Mesothelial cell of epicardium (in vitro differentiated cells): ENCODE results near the gene C4orf50. TPM values are rescaled to one million over a fixed set of nuclear protein-coding genes. Genes with fewer than 3 reads are reported as not detected.
"Not testable (repeated sequence)": the region's sequence is repeated elsewhere in the genome, so short reads cannot be mapped to it uniquely, and the experiment has no call there.

Experiments used
- DNase-seq, 2 experiments: peaks; one replicate each; pipeline ENCODE4 v3.0.0; 2021; ENCODE audit warnings: low spot score in 2 of 2; ENCODE audit not compliant: unreplicated experiment in 2 of 2
- H3K27ac Mint-ChIP-seq: 2 replicates; pipeline ENCODE4 v1.8.0; 2021; ENCODE audit warnings: mixed read lengths
- H3K27me3 Mint-ChIP-seq: 2 replicates; pipeline ENCODE4 v1.8.0; 2021; ENCODE audit warnings: low read depth, mixed read lengths
- H3K36me3 Mint-ChIP-seq: 2 replicates; pipeline ENCODE4 v1.8.0; 2021; ENCODE audit warnings: mixed read lengths
- H3K4me1 Mint-ChIP-seq: 2 replicates; pipeline ENCODE4 v1.8.0; 2021; ENCODE audit warnings: mixed read lengths
- H3K4me3 Mint-ChIP-seq: 2 replicates; pipeline ENCODE4 v1.8.0; 2021; ENCODE audit warnings: mild to moderate bottlenecking, moderate library complexity, mixed read lengths
- H3K9me3 Mint-ChIP-seq: 2 replicates; pipeline ENCODE4 v1.8.0; 2021; ENCODE audit warnings: mixed read lengths
- CTCF ChIP-seq: fragments of 200-600 bp; sonication (generic); IDR thresholded peaks from one replicate; pipeline ENCODE4 v1.5.0; 2021; ENCODE audit warnings: antibody characterized with exemption; ENCODE audit not compliant: unreplicated experiment
- microRNA-seq: library from miRNA; unstranded; fragments of <30 nt; microRNA quantifications from one replicate; pipeline ENCODE4 v1.2.0, GENCODE V29; 2021; ENCODE audit warnings: inconsistent platforms, mixed read lengths
- total RNA-seq: library from RNA; stranded (reverse); gene quantifications from 3 replicates; pipeline ENCODE4 v1.2.1, GENCODE V29; 2021

Gene C4orf50
- total RNA-seq, 1 donor from 2014 or later: 0.04 TPM

- no peak overlapping the region for H3K27ac Mint-ChIP-seq
- no peak overlapping the region for H3K4me3 Mint-ChIP-seq
- H3K36me3 Mint-ChIP-seq: no peaks in the 10 kb centered on the region
- H3K27me3 Mint-ChIP-seq: peaks cover 9% of the 10 kb centered on the region
- H3K4me1 Mint-ChIP-seq: no peaks in the 10 kb centered on the region
- no peak for TF ChIP-seq CTCF
- no peaks in the 10 kb centered on the region for H3K9me3 Mint-ChIP-seq
- no peak for DNase-seq
Observed at GRCh38 chr4:5857199-5857598, 161.0 kb downstream of the C4orf50 start.

- H3K9me3 Mint-ChIP-seq, DNase-seq, H3K4me3 Mint-ChIP-seq, H3K4me1 Mint-ChIP-seq, H3K36me3 Mint-ChIP-seq, H3K27me3 Mint-ChIP-seq, H3K27ac Mint-ChIP-seq: not testable (repeated sequence)
Observed at GRCh38 chr4:5856362-5856761, 161.9 kb downstream of the C4orf50 start.

- Mint-ChIP-seq H3K4me1 (no peaks in the 10 kb centered on the region), H3K9me3 (no peaks in the 10 kb centered on the region), H3K36me3 (no peaks in the 10 kb centered on the region), H3K27me3 (peaks cover 17% of the 10 kb centered on the region), H3K4me3 (no peak overlapping the region), H3K27ac (no peak overlapping the region)
- TF ChIP-seq CTCF: no peak
- DNase-seq: no peak
Observed at GRCh38 chr4:5854929-5855328, 163.3 kb downstream of the C4orf50 start.

GRCh38 chr4:5852523-5853202 is 165.6 kb downstream of the C4orf50 start:
- DNase-seq: no peak
- Mint-ChIP-seq H3K4me1 (no peaks in the 10 kb centered on the region), H3K9me3 (no peaks in the 10 kb centered on the region), H3K27me3 (peaks cover 24% of the 10 kb centered on the region), H3K4me3 (no peak overlapping the region), H3K27ac (no peak overlapping the region), H3K36me3 (peaks cover 2% of the 10 kb centered on the region)
- no peak for TF ChIP-seq CTCF

GRCh38 chr4:5851637-5852301 is 166.5 kb downstream of the C4orf50 start:
- no peak for TF ChIP-seq CTCF
- Mint-ChIP-seq H3K9me3 (no peaks in the 10 kb centered on the region), H3K36me3 (peaks cover 4% of the 10 kb centered on the region), H3K27ac (no peak overlapping the region), H3K27me3 (peaks cover 26% of the 10 kb centered on the region), H3K4me3 (no peak overlapping the region), H3K4me1 (no peaks in the 10 kb centered on the region)
- no peak for DNase-seq

Small RNA genes within 50 kb of the gene (microRNA-seq; reads per million reads assigned to microRNA genes)
- not detected for gene MIR378D1

Other genes starting within 250 kb of the C4orf50 start
- 14.6 to 16.5 TPM (median 15.7 TPM) in 3 replicates for gene CRMP1, start 125.3 kb downstream of the C4orf50 start, total RNA-seq
- not detected in 3 replicates for gene JAKMIP1, start 182.1 kb upstream of the C4orf50 start, total RNA-seq